Measurements from ENCODE around the gene CLRN1. TPM values are rescaled to one million over a fixed set of nuclear protein-coding genes. Genes with fewer than 3 reads are reported as not detected.

CLRN1 gene
- total RNA-seq, 4 donors from 2014 or later = not detected

DNA sequence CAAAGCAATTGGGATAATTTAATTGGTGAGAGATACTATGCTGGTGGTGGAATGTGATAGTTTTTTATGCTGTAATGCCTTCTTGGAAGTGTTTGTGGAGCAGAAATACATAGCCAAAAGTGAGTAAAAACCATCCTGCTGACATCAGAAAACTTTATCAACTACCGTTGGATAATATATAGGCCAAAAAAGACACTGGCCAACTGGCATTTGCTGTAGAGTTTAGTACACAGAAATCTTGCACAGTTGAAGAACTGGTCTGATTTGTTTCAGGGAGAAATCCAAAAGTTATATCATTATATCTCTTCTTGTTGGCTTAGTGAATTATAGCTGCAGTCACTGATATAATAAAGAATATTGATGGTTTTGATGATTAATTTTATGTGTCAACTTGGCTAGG, 66.8 kb downstream of the CLRN1 start:
- Histone ChIP-seq H3K27me3 (no peaks in the 10 kb centered on the region), H3K4me1 (no peaks in the 10 kb centered on the region), H3K36me3 (no peaks in the 10 kb centered on the region), H3K4me3 (no peak overlapping the region), H3K27ac (no peak overlapping the region), H3K9me3 (no peaks in the 10 kb centered on the region)
- WGBS, 2 donors (ENCODE audit: low coverage in 1 of 2) = 36 to 60% methylated on average over 1 of the region's 1 CpG
- TF ChIP-seq EP300 (IDR thresholded peaks at IDR 0.05) = no peak
- TF ChIP-seq POLR2A (IDR thresholded peaks at IDR 0.05) = no peak
- no peak for TF ChIP-seq POLR2AphosphoS5 (IDR thresholded peaks at IDR 0.05)
- TF ChIP-seq, protein P1, sequence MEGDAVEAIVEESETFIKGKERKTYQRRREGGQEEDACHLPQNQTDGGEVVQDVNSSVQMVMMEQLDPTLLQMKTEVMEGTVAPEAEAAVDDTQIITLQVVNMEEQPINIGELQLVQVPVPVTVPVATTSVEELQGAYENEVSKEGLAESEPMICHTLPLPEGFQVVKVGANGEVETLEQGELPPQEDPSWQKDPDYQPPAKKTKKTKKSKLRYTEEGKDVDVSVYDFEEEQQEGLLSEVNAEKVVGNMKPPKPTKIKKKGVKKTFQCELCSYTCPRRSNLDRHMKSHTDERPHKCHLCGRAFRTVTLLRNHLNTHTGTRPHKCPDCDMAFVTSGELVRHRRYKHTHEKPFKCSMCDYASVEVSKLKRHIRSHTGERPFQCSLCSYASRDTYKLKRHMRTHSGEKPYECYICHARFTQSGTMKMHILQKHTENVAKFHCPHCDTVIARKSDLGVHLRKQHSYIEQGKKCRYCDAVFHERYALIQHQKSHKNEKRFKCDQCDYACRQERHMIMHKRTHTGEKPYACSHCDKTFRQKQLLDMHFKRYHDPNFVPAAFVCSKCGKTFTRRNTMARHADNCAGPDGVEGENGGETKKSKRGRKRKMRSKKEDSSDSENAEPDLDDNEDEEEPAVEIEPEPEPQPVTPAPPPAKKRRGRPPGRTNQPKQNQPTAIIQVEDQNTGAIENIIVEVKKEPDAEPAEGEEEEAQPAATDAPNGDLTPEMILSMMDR (IDR thresholded peaks at IDR 0.05) = no peak
- ATAC-seq = no peak

DNA sequence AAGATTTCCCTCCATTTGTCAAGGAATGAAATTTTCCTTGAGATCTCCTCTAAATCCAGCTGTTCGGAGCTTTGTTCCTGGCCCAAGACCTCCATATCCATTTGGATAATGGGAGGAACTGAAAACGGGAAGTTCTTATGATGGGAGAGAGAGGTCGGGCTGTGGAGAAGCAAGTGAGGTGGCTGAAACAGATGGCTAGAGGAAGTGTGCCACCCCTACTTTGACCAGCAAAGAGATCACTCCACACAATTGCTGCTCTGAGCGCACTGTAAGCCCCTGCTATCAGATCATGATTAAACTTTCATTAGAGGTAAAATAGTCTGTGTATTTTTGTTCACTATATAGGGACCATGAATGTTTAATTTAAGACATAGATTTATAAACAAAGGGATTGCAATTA, 67.2 kb downstream of the CLRN1 start, which contains the start of gene MINDY4B:
MINDY4B (minus strand) TSS at position 101 of the 400 bp plus-strand sequence; CDS start at position 101, 0 bp downstream.
- Histone ChIP-seq H3K4me1 (no peaks in the 10 kb centered on the region), H3K36me3 (no peaks in the 10 kb centered on the region), H3K27ac (no peak within 1 kb of the TSS), H3K4me3 (no peak within 1 kb of the TSS), H3K9me3 (no peaks in the 10 kb centered on the region), H3K27me3 (no peaks in the 10 kb centered on the region)
- no peak for TF ChIP-seq POLR2A (IDR thresholded peaks at IDR 0.05)
- TF ChIP-seq POLR2AphosphoS5 (IDR thresholded peaks at IDR 0.05) = no peak
- no peak for TF ChIP-seq EP300 (IDR thresholded peaks at IDR 0.05)
- TF ChIP-seq, protein P1 (IDR thresholded peaks at IDR 0.05) = no peak
- ATAC-seq = no peak
- WGBS, 2 donors (ENCODE audit: low coverage in 1 of 2) = 61 to 69% methylated on average over 2 to 4 of the region's 4 CpGs

DNA sequence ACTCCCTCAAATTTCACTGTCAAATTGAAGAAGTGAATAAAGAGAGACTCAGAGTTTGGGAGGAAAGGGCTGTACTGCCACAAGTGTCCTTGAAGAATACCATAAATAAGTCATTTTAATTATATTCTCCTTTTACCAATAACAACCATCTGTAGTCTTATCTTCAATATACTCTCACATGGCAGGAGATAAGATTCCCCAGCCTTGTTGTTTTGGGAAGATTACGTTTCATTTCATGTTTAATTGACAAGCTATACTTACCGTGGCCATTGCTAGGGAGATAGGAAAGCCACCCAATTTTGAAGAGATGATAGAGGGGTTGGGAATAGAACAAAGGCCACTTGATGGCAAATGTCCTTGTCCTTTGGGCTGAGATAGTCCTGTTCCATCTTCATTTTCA, 69.5 kb downstream of the CLRN1 start:
- WGBS, 2 donors (ENCODE audit: low coverage in 1 of 2) = 66 to 87% methylated on average over 2 of the region's 2 CpGs
- no peak overlapping the region for H3K4me3 ChIP-seq
- no peak for TF ChIP-seq POLR2A (IDR thresholded peaks at IDR 0.05)
- TF ChIP-seq, protein P1 (IDR thresholded peaks at IDR 0.05) = no peak
- TF ChIP-seq EP300 (IDR thresholded peaks at IDR 0.05) = no peak
- TF ChIP-seq POLR2AphosphoS5 (IDR thresholded peaks at IDR 0.05) = no peak
- ATAC-seq = no peak
- no peaks in the 10 kb centered on the region for H3K27me3 ChIP-seq
- no peaks in the 10 kb centered on the region for H3K36me3 ChIP-seq
- H3K4me1 ChIP-seq = no peaks in the 10 kb centered on the region
- H3K9me3 ChIP-seq = no peaks in the 10 kb centered on the region
- H3K27ac ChIP-seq = no peak overlapping the region

DNA sequence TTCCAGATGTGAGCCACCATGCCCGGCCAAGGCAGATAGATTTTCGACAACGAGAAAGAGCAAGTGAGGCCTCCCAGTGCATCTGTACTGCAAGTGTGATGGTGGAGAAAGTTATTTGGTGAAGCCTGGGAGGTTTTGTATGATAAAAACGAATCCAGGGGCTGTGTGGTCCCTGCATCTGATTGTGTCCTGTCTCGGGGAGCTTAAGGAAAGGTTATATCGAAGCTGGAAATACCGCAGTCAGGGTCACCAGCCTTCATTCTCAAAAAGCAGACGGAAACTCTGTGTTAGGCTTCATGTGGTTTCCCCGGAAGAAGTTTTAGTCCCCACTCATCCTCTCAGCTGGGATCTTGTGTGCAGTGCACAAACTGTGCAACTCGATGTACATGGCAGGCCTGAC, 70.7 kb downstream of the CLRN1 start:
- Histone ChIP-seq H3K27me3 (no peaks in the 10 kb centered on the region), H3K4me1 (no peaks in the 10 kb centered on the region), H3K9me3 (no peaks in the 10 kb centered on the region), H3K36me3 (no peaks in the 10 kb centered on the region), H3K27ac (no peak overlapping the region), H3K4me3 (no peak overlapping the region)
- no peak for ATAC-seq
- no peak for TF ChIP-seq POLR2AphosphoS5 (IDR thresholded peaks at IDR 0.05)
- no peak for TF ChIP-seq EP300 (IDR thresholded peaks at IDR 0.05)
- no peak for TF ChIP-seq POLR2A (IDR thresholded peaks at IDR 0.05)
- TF ChIP-seq, protein P1 (IDR thresholded peaks at IDR 0.05) = no peak
- WGBS, 2 donors (ENCODE audit: low coverage in 1 of 2) = 89 to 96% methylated on average over 4 to 6 of the region's 10 CpGs

DNA sequence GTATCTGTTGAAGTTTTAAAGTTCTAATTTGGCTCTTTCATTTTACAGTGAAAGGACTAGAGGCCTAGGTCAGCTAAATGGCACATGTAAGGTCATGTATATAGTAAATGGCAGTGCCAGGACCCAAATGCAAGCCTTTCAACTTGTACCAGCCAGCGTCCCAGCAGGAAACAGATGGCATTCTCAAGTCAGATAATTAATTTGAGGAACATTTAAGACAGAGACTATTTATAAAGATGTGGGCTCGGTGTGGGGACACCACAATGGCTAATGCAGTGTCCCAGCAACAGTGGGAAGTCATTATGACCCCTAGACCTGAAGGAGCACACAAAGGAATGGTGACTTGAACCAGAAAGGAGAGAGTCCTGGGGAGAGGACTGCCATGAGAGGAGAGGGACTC, 73.4 kb downstream of the CLRN1 start:
- no peak for TF ChIP-seq POLR2AphosphoS5 (IDR thresholded peaks at IDR 0.05)
- TF ChIP-seq EP300 (IDR thresholded peaks at IDR 0.05) = no peak
- TF ChIP-seq, protein P1 (IDR thresholded peaks at IDR 0.05) = no peak
- no peak for TF ChIP-seq POLR2A (IDR thresholded peaks at IDR 0.05)
- ATAC-seq = no peak
- no peaks in the 10 kb centered on the region for H3K9me3 ChIP-seq
- 35 to 51% methylated on average over 2 of the region's 2 CpGs for WGBS, 2 donors (ENCODE audit: low coverage in 1 of 2)
- H3K27me3 ChIP-seq = no peaks in the 10 kb centered on the region
- no peak overlapping the region for H3K4me3 ChIP-seq
- H3K27ac ChIP-seq = no peak overlapping the region
- H3K36me3 ChIP-seq = no peaks in the 10 kb centered on the region
- no peaks in the 10 kb centered on the region for H3K4me1 ChIP-seq
